Mucosa of rectum (tissue), 2 donors: ENCODE results near the gene PAQR6.

ENCODE experiments used
- H3K27ac ChIP-seq, 2 donors: one replicate each; pipeline ENCODE4 v1.7.0; 2013; ENCODE audit warnings: inconsistent platforms in 2 of 2, low read depth in 2 of 2, low read length in 2 of 2
- H3K27me3 ChIP-seq, 2 donors: one replicate each; pipeline ENCODE4 v1.7.0; 2013; ENCODE audit warnings: low read length in 2 of 2; ENCODE audit not compliant: control insufficient read depth in 2 of 2, insufficient read depth in 2 of 2
- H3K36me3 ChIP-seq, 2 donors: one replicate each; pipeline ENCODE4 v1.7.0; 2013; ENCODE audit warnings: low read length in 2 of 2; ENCODE audit not compliant: control insufficient read depth in 2 of 2, insufficient read depth in 2 of 2
- H3K4me1 ChIP-seq, 2 donors: one replicate each; pipeline ENCODE4 v1.7.0; 2013; ENCODE audit warnings: low read length in 2 of 2, mild to moderate bottlenecking in 1 of 2; ENCODE audit not compliant: control insufficient read depth in 2 of 2, insufficient read depth in 2 of 2
- H3K4me3 ChIP-seq, 2 donors: one replicate each; pipeline ENCODE4 v1.7.0; 2013; ENCODE audit warnings: low read length in 2 of 2
- H3K9ac ChIP-seq, 2 donors: one replicate each; pipeline ENCODE4 v1.7.0; 2013; ENCODE audit warnings: low read length in 2 of 2, low read depth in 1 of 2, mild to moderate bottlenecking in 1 of 2
- H3K9me3 ChIP-seq, 2 donors: one replicate each; pipeline ENCODE4 v1.7.0; 2013; ENCODE audit warnings: low read length in 2 of 2; ENCODE audit not compliant: control insufficient read depth in 2 of 2
- donor health status: healthy.
- donor health status: Normal muscosa, but diverticular disease.

The PAQR6 gene, protein sequence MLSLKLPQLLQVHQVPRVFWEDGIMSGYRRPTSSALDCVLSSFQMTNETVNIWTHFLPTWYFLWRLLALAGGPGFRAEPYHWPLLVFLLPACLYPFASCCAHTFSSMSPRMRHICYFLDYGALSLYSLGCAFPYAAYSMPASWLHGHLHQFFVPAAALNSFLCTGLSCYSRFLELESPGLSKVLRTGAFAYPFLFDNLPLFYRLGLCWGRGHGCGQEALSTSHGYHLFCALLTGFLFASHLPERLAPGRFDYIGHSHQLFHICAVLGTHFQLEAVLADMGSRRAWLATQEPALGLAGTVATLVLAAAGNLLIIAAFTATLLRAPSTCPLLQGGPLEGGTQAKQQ

GRCh38 chr1:156247460-156248322 lies at the start of gene PAQR6:
Gene PAQR6, minus strand, starts transcription at chr1:156248056. Its CDS starts 1,325 bp downstream, at chr1:156246731.
- no peak within 1 kb of the TSS for H3K9ac ChIP-seq
- no peaks in the 10 kb centered on the region for H3K9me3 ChIP-seq
- peaks cover 10 to 16% of the 10 kb centered on the region in 2 donors for H3K4me1 ChIP-seq
- H3K27ac ChIP-seq, result no peak within 1 kb of the TSS
- peaks cover 28 to 33% of the 10 kb centered on the region in 2 donors for H3K36me3 ChIP-seq
- peaks cover 18 to 22% of the 10 kb centered on the region in 2 donors for H3K27me3 ChIP-seq
- H3K4me3 ChIP-seq, result no peak within 1 kb of the TSS

DNA sequence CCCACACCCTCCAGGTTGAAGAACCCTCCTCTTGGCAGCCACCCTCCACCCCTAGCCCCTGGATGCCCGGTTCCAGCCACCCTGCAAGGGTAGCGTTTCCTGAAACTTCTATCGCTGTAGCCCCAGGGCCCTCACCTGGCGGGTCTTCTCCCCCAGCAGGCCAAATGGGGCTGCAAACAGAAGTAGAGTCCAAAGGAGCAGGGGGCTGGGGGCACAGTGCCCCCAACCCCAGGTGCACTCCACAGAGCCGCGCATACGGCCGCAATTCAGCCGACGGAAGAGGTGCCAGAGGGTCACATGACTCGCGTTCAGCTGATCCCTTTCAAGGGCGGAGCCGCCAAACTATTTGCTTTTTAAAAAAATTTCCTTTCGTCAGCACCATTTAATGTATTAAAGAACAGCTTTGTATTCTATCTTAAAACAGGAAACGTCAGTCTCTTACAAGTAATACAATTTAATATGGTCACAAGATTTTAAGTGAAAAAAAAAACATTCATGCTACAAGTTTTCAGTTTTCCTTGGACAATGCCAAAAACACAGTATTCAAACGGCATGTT lies 47.6 kb upstream of the PAQR6 start, which contains the start of gene GLMP:
Gene GLMP (minus strand): TSS at position 289 of the 557 bp plus-strand sequence. CDS start 34 bp downstream, at position 255.
- no peaks in the 10 kb centered on the region for H3K9me3 ChIP-seq
- peak within 1 kb of the TSS; percentile 75 to 90 for H3K4me3 ChIP-seq
- H3K27ac ChIP-seq, result no peak within 1 kb of the TSS
- H3K27me3 ChIP-seq, result no peaks in the 10 kb centered on the region
- H3K9ac ChIP-seq, result peak within 1 kb of the TSS; percentile 81 to 88
- H3K36me3 ChIP-seq, result peaks cover 0 to 9% of the 10 kb centered on the region in 2 donors
- H3K4me1 ChIP-seq, result peaks cover 14% of the 10 kb centered on the region in 2 donors

DNA sequence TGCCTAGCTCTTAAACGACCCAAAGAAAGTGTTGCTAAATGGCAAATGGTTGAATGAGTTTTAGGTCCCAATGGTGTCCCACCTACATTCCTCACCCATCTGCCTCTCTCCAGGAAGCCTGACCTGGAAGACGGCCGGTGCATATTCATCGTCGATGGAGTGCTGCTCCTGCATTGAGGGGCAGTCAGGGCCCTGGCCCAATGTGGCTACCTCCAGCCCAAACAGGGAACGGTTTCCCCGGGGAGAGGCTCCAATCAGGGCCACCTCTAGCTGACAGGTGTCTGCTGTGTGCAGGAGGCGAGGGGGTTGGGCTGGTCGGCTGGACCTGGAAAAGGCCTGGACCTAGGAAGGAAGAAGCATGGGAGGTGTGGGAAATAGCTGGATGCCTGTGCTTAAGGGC lies 46.0 kb upstream of the PAQR6 start:
- H3K9me3 ChIP-seq, result no peaks in the 10 kb centered on the region
- no peaks in the 10 kb centered on the region for H3K27me3 ChIP-seq
- peaks cover 14% of the 10 kb centered on the region in 2 donors for H3K4me1 ChIP-seq
- no peak overlapping the region for H3K9ac ChIP-seq
- H3K27ac ChIP-seq, result no peak overlapping the region
- no peak overlapping the region for H3K4me3 ChIP-seq
- H3K36me3 ChIP-seq, result peaks cover under 1 to 9% of the 10 kb centered on the region in 2 donors

DNA sequence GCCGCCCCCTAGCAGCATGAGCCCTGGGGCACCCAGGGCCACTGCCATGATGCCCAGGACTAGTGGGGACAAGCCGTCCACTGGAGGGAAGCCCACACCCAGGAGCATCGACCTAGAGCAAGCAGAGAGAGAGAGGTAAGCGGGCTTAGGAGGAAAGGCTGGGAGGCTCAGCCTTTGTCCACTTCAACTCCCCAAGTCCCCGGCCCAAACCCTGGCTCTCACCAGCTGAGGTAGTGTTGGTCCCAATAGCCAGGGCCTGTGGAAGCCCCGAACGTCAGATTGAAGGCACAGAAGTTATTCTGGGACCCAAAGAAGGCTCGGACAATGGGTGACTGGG lies 45.2 kb upstream of the PAQR6 start:
- no peak overlapping the region for H3K4me3 ChIP-seq
- H3K27ac ChIP-seq, result no peak overlapping the region
- no peaks in the 10 kb centered on the region for H3K9me3 ChIP-seq
- H3K4me1 ChIP-seq, result peaks cover 14% of the 10 kb centered on the region in 2 donors
- H3K36me3 ChIP-seq, result peaks cover 6 to 9% of the 10 kb centered on the region in 2 donors
- H3K9ac ChIP-seq, result no peak overlapping the region
- H3K27me3 ChIP-seq, result no peaks in the 10 kb centered on the region

DNA sequence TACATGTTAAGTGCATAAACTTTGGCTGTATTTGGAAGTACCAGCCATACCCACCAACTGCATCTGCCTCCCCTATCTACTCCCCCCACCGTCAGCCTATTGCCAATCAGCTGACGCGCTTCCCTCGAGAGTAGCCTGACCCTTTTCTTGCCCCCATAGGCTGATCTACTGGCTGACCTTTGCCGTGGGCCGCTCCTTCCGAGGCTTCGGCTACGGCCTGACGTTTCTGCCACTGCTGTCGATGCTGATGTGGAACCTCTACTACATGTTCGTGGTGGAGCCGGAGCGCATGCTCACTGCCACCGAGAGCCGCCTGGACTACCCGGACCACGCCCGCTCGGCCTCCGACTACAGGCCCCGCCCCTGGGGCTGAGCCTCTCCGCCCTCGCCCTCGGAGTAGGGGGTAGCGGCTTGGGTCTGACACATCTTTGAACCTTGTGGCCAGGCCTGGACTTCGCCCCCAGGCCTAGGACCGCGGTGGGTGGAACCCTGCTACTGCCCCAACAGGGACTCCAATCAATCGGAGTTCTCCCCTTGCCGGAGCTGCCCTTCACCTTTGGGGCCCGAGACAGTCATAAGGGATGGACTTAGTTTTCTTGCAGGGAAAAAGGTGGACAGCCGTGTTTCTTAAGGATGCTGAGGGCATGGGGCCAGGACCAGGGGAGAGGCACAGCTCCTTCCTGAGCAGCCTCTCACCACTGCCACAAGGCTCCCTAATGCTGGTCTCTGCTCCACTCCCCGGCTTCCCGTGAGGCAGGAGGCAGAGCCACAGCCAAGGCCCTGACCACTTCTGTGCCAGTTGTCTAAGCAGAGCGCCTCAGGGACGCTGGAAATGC lies 43.6 kb upstream of the PAQR6 start:
- H3K4me3 ChIP-seq, result peak overlapping the region; percentile 51 to 82
- H3K4me1 ChIP-seq, result peaks cover 14% of the 10 kb centered on the region in 2 donors
- H3K9ac ChIP-seq, result peak overlapping the region; percentile 57 to 81

GRCh38 chr1:156289857-156290256 lies 42.0 kb upstream of the PAQR6 start:
- Histone ChIP-seq H3K27ac (no peak overlapping the region), H3K9me3 (no peaks in the 10 kb centered on the region), H3K27me3 (no peaks in the 10 kb centered on the region), H3K36me3 (peaks cover 6 to 9% of the 10 kb centered on the region in 2 donors), H3K4me1 (peaks cover 3 to 10% of the 10 kb centered on the region in 2 donors), H3K9ac (no peak overlapping the region), H3K4me3 (no peak overlapping the region)

More for the DNA sequence above, 43.6 kb upstream of the PAQR6 start:
- Histone ChIP-seq H3K27me3 (no peaks in the 10 kb centered on the region), H3K36me3 (peaks cover 6 to 9% of the 10 kb centered on the region in 2 donors), H3K9me3 (no peaks in the 10 kb centered on the region), H3K27ac (peak overlapping the region; percentile 46 to 61)

DNA sequence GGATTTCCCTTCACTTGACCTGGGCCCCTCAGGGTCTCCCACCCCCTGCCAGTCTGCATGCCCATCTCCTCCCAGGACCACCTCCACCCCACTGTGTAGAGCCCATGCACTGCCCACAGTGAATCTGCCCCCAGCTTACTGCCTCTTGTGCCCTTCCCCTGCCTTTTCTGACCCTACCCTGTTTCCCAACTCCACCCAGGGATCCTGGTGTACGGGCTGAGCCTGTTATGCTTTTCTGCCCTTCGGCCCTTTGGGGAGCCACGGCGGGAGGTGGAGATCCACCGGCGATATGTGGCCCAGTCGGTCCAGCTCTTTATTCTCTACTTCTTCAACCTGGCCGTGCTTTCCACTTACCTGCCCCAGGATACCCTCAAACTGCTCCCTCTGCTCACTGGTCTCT lies 38.2 kb upstream of the PAQR6 start:
- no peak overlapping the region for H3K4me3 ChIP-seq
- peaks cover 23 to 29% of the 10 kb centered on the region in 2 donors for H3K4me1 ChIP-seq
- H3K36me3 ChIP-seq, result peaks cover 0 to 6% of the 10 kb centered on the region in 2 donors
- no peaks in the 10 kb centered on the region for H3K27me3 ChIP-seq
- no peak overlapping the region for H3K27ac ChIP-seq
- no peak overlapping the region for H3K9ac ChIP-seq
- no peaks in the 10 kb centered on the region for H3K9me3 ChIP-seq

- H3K36me3 ChIP-seq, result peaks cover 0 to 7% of the 10 kb centered on the region in 2 donors
- H3K4me3 ChIP-seq, result no peak overlapping the region
- H3K4me1 ChIP-seq, result peaks cover 24 to 29% of the 10 kb centered on the region in 2 donors
- no peaks in the 10 kb centered on the region for H3K27me3 ChIP-seq
- no peak overlapping the region for H3K9ac ChIP-seq
- no peaks in the 10 kb centered on the region for H3K9me3 ChIP-seq
- no peak overlapping the region for H3K27ac ChIP-seq
Measured at GRCh38 chr1:156285437-156285836, 37.6 kb upstream of the PAQR6 start.

- no peaks in the 10 kb centered on the region for H3K9me3 ChIP-seq
- H3K9ac ChIP-seq, result no peak overlapping the region
- H3K27me3 ChIP-seq, result no peaks in the 10 kb centered on the region
- no peak overlapping the region for H3K27ac ChIP-seq
- H3K4me3 ChIP-seq, result no peak overlapping the region
- H3K36me3 ChIP-seq, result peaks cover 0 to 12% of the 10 kb centered on the region in 2 donors
- peaks cover 24 to 29% of the 10 kb centered on the region in 2 donors for H3K4me1 ChIP-seq
Measured at GRCh38 chr1:156284757-156285156, 36.9 kb upstream of the PAQR6 start.
